GM18867 (cell line): Measurements from ENCODE around the gene OR51Q1.

Experiments
- ATAC-seq: cut with Tn5 transposase; IDR thresholded peaks from one replicate; pipeline ENCODE4 v1.9.1; 2021; ENCODE audit warnings: mild to moderate bottlenecking, moderate library complexity; ENCODE audit not compliant: unreplicated experiment

Gene OR51Q1

GRCh38 chr11:5421811-5422210 is at the start of gene OR51Q1:
OR51Q1 (plus strand) TSS chr11:5422111; CDS start chr11:5422201, 90 bp downstream.
- no peak for ATAC-seq

DNA sequence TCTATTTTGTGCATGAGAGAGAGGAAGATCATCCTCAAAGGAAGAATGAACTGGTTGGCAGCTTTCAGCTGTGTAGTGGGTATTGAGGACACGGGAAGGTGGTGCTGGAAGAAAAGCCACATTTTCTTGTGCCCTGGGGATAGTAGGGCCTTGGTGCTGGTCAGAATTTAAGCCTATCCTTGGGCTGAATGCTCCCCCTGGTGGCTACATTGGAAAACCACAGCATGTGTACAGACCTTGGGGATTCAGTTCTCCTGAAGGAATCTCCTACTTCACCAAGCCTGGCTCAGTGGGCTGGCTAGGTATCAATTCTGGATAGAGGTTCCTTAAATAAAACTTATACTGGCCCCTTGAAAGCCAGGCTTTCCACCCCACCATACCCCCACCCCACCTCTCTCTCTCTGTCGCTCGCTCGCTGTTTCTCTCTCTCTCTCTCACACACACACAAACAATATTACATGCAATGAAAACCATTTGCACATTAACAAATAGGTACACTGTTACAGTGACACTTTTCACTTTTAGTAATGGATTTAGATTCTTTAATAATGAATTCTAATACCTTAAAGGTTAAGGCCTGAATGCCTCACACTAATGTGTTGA is 41.1 kb upstream of the OR51Q1 start:
- ATAC-seq: peak; percentile 96

DNA sequence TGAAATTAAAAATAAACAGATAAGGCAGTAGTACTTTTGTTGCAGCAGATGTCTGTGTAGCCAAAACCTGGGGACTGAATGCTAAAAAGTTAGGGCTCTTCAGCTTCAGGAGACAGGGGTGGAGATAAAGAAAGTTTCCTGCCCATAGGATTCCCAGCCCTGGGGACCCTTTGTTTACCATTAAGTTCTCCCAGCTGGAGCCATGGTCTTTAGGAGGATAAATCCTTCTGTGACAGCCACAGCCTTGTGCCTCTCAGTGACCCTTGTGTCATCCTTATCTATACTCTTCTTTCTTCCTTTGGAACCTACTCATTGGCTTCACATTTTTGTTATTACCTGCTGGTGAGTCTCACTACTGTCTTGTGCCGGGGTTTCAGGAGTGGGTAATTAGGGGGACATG is 38.3 kb upstream of the OR51Q1 start, which contains the start of gene OR51M1:
Gene OR51M1, plus strand, starts transcription at position 237 of the 400 bp plus-strand sequence. CDS start 5,587 bp downstream, outside the sequence.
- no peak for ATAC-seq

DNA sequence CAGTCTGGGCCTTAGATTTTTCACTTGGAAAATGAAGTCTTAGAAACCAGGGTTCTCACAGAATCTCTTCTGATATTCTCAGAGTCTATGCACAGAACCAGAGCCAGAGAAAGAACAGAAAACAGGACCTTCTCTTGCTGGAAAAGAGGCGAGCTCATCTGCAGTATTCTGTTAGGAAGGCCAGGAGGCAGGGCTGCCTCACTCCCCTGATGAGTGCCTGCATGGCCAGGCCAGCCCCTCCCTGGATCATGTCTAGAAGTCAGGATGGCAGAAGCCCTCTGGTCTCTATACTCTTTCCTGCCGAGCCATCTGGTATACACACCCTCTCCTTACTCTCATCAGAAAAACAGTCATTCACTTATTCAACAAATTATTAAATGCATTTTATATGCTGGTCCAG is 37.6 kb upstream of the OR51Q1 start:
- ATAC-seq: no peak

- no peak for ATAC-seq
Observed at GRCh38 chr11:5390210-5390609, 31.7 kb upstream of the OR51Q1 start.

GRCh38 chr11:5394091-5394490 is 27.8 kb upstream of the OR51Q1 start:
- ATAC-seq: no peak

GRCh38 chr11:5398936-5399335 is 23.0 kb upstream of the OR51Q1 start:
- ATAC-seq: no peak

- no peak for ATAC-seq
Observed at GRCh38 chr11:5405173-5405572, 16.7 kb upstream of the OR51Q1 start.

DNA sequence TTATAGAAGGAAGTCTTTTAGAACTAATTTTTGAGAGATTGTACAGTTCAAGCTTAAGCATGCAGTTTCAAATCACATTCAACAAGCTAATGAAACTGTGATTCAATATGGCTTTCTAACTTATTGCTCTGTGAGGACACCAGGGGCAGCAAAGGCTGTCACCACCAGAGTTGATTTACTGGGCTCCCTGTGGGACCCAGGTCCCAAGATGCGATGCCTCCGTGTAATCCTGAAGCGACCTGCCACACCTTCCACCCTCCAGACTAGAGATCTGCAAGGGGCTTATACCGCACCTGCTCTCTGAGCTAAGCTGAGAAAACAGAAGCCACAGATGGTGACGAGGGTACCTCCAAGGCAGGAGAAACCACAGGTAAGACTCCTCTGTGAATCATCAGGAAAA is 918 bp upstream of the OR51Q1 start:
- no peak for ATAC-seq

DNA sequence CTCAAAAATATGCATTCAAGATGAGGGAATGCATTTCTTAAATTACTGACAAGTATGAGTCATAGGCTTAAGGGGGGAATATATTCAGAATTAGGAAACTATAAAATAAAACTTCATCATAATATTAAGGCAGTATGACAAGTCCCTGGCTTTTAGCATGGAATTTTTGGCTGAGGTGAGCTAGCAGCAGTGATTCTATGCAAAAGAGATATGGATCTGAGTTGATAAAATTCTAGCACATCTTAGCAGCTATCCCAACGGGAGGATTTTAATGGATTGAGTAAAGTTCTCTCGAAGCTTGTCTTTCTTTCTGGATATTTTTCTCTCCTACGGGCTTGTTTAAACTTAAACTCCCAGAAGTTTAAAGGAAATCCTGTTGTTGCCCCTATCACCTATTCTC is 1.2 kb downstream of the OR51Q1 start:
- ATAC-seq: no peak

DNA sequence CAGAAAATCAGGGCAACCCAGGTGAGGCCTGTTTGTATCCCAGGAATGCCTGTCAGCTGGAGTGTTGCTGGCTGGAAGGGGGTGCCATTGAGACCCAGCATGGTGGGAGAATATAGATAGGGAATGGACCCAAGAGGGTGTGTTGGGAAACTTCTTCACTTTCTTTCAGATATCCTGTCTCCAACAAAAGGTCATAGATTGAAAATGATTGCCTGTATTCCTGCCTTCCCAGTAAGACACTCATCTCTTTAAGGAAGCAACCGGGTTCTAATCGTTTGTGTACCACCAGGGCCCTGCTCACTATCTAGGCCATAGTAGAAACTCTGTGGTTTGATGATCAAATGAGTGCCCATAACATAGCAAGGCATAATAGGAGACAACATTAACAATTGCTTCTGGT is 19.5 kb downstream of the OR51Q1 start, which contains the start of gene OR51I1:
Gene OR51I1, minus strand, starts transcription at position 101 of the 400 bp plus-strand sequence. Its CDS starts 0 bp downstream, at position 101.
- no peak for ATAC-seq

DNA sequence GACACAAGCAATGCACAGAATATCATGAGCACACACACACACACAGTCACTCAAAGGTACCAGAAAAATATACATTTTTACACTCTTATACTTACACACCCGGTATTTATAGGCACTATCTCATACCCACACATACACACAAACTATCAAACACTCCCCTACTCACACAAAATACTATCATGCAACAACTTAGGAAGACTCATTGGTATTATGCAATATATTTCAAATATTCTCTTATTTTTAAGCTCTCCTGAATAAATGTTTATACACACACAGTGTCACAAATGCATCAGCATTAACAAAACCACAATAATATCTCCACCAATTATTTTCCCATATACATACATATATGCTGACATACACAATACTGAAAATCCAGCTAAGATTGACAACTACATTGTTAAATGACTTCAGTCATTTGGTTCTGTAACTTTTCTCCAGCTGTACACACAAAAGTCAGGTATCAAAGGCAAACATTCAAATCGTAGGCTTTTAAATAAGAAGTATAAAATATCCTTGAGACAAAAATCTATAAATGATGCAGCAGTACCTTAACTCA is 22.0 kb downstream of the OR51Q1 start:
- ATAC-seq: no peak

DNA sequence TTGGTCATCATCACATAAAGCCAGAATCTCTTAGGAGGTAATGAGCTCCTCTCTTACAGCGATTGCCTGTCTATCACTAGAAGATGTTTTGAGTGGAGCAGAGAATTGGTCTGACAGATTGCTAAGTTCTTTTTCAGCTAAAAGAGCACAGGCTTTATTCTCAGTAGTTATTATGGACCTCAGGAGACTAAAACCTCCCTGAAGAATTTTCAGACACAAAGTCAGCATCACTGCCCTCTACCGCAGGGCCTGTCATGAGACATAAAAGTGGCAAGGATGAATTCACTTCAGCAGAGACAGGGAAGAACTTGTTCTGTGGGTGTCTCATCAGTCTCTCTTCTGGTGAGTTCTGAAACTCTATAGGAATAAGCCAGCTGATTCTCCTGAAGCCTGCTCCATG is 27.1 kb downstream of the OR51Q1 start, which contains the start of gene OR51I2:
Gene OR51I2, plus strand, starts transcription at position 301 of the 400 bp plus-strand sequence. CDS start 4,166 bp downstream, outside the sequence.
- no peak for ATAC-seq

- no peak for ATAC-seq
Observed at GRCh38 chr11:5449432-5449831, 27.5 kb downstream of the OR51Q1 start.

GRCh38 chr11:5460983-5461621 is 39.2 kb downstream of the OR51Q1 start:
- no peak for ATAC-seq

- ATAC-seq: no peak
Observed at GRCh38 chr11:5467527-5467926, 45.6 kb downstream of the OR51Q1 start.
